Gastroesophageal sphincter (tissue), 3 donors: ENCODE results near the gene DENND2C.

ENCODE experiments used
- EP300 ChIP-seq: sonication (generic); formaldehyde crosslinking; IDR thresholded peaks from one replicate; pipeline ENCODE4 v1.6.1; 2017; ENCODE audit warnings: antibody characterized with exemption, mild to moderate bottlenecking
- POLR2A ChIP-seq, 2 donors: fragments of 450-650 bp; IDR thresholded peaks; one replicate each; pipeline ENCODE4 v1.6.1; 2017; ENCODE audit warnings: antibody characterized with exemption in 2 of 2, mild to moderate bottlenecking in 2 of 2, moderate library complexity in 1 of 2
- POLR2AphosphoS5 ChIP-seq: sonication (generic); formaldehyde crosslinking; IDR thresholded peaks from one replicate; pipeline ENCODE4 v1.6.1; 2017; ENCODE audit warnings: antibody characterized with exemption
- TF ChIP-seq, protein P1 (sequence below), 4 experiments: fragments of 200-600 bp in 2 of 4; fragments of 450-650 bp in 2 of 4; sonication (generic) in 1 of 4; IDR thresholded peaks; one replicate each; pipeline ENCODE4 v1.5.1; 2017 to 2019; ENCODE audit warnings: antibody characterized with exemption in 4 of 4, mild to moderate bottlenecking in 2 of 4, moderate library complexity in 2 of 4

DNA sequence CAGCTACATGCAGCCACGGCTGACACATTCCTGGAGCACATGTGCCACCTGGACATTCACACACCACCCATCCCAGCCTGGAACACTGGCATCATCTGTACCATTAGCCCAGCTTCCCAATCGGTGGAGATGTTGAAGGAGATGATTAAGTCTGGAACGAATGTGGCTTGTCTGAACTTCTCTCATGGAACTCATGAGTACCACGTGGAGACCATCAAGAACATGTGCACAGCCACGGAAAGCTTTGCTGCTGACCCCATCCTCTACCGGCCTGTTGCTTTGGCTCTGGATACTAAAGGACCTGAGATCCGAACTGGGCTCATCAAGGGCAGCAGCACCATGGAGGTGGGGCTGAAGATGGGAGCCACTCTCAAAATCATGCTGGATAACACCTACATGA, 133.8 kb downstream of the DENND2C start:
- TF ChIP-seq POLR2A (IDR thresholded peaks at IDR 0.05) (no peak), EP300 (no peak), POLR2AphosphoS5 (no peak)
- TF ChIP-seq, protein P1, sequence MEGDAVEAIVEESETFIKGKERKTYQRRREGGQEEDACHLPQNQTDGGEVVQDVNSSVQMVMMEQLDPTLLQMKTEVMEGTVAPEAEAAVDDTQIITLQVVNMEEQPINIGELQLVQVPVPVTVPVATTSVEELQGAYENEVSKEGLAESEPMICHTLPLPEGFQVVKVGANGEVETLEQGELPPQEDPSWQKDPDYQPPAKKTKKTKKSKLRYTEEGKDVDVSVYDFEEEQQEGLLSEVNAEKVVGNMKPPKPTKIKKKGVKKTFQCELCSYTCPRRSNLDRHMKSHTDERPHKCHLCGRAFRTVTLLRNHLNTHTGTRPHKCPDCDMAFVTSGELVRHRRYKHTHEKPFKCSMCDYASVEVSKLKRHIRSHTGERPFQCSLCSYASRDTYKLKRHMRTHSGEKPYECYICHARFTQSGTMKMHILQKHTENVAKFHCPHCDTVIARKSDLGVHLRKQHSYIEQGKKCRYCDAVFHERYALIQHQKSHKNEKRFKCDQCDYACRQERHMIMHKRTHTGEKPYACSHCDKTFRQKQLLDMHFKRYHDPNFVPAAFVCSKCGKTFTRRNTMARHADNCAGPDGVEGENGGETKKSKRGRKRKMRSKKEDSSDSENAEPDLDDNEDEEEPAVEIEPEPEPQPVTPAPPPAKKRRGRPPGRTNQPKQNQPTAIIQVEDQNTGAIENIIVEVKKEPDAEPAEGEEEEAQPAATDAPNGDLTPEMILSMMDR (IDR thresholded peaks at IDR 0.05): no peak
